Activated CD8-positive, alpha-beta memory T cell treated with anti-CD3 and anti-CD28 coated beads, Interleukin-2, amount 50 U/mL, for 1 hour (primary cell): ENCODE data around the gene ATOH8.

Source experiments
- DNase-seq: peaks from one replicate; pipeline ENCODE4 v3.0.0-alpha.2; 2020; ENCODE audit errors: extremely low read depth

ATOH8 gene

GRCh38 chr2:85736456-85737355, 17.1 kb upstream of the ATOH8 start:
- no peak for DNase-seq

- no peak for DNase-seq
Observed at GRCh38 chr2:85737481-85737880, 16.3 kb upstream of the ATOH8 start.

GRCh38 chr2:85737961-85738360, 15.8 kb upstream of the ATOH8 start:
- DNase-seq = no peak

GRCh38 chr2:85740193-85740592, 13.6 kb upstream of the ATOH8 start:
- no peak for DNase-seq

DNA sequence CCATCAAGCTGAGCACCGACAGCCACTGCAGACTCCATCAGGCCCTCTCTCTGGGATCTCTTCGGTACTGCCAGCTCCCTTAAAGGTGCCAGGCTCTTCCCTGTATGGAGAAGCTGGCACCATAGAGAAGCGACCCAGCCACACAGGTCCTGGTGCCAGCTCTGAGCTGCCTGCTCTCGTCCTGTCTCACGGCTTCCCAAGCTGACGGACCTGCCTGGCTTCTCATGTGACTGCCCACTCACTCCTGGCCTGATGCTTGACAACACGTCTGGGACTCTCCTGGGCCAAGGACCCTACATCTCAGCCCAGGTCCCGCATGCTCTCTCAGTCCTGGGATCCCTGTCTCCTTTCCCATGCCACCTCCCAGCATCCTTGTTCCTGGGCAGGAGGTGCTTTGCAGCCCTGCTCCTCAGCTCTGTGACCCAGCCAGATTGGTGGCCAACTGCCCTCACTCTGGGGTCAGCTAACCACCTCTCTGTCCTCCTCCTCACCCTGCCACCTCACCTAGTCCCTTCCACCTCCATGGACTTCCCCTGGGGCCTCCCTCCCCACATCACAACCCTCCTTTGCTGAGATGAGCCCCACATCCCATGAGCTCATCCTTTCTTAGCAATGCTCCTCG, 12.5 kb upstream of the ATOH8 start:
- no peak for DNase-seq

DNA sequence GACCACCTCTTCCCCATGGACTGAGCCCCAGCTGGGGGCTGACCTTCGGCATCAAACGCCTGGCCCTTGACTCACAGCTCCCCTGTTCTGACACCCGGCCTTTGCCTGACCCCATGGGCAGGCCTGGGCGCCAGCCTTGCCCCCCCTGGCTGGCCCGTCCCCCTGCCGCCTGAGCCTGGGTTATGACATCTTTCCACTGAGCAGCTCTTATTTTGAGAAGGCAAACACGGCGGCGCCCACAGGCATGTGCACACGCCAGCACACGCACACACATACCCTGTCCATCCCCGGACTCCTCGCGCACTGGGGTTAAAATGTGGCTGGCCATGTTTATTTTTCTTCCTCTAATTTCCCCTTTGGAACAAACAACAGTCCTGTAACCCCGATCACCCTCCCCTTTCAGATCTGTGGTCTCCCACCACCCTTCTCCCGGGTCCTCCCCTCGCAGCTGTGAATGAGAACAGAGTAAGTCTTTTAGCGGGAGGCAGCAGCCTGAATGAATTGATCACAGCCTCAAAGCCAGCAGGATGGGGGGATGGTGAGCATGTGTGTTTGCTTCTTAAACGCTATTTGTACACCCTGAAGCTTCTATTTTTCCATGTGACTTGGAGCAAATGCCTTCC, 11.8 kb upstream of the ATOH8 start:
- no peak for DNase-seq

GRCh38 chr2:85743304-85743978, 10.3 kb upstream of the ATOH8 start:
- DNase-seq = no peak

- no peak for DNase-seq
Observed at GRCh38 chr2:85744055-85744454, 9.7 kb upstream of the ATOH8 start.

DNA sequence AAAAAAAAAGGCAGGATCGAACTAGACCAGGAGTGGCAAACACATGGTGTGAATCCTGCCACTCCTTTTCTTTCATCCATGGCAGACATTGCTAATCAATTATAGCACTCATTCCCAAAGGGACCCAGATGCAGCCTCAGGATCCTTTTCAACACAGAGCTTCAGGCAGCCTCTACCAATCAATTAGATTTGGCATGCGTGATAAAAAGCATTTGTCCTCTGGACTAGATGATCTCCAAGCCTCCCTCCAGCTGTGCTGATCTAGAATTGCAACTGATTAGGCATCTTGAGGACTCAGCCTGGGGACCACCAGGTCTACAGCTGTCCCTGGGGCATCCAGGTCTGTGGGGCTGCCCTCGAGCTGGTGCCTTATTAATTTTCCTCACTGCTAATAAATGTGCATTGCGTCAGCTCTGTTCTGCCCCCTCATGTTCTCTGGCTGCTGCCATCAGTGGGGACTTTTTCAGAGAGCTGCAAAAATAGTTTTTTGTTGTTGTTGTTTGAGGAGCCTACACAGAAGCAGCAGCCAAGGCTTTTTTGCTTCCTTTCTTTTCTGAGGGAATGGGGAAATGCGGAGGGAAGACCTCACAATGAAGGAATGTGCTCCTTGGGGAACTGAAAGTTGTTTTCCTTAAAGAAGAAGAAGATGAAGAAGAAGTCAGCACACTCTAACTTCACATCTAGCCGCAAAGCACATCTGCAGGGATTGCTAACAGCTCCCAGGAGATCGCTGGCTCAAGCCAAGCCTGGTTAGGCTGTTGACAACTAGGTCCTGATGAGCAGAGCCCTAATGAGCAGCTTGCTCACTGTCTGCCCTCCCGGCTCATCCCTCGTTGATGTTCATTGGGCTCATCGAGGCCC, 8.8 kb upstream of the ATOH8 start:
- DNase-seq = no peak

- DNase-seq = no peak
Observed at GRCh38 chr2:85745619-85746018, 8.2 kb upstream of the ATOH8 start.

- DNase-seq = no peak
Observed at GRCh38 chr2:85746321-85747004, 7.3 kb upstream of the ATOH8 start.

GRCh38 chr2:85747441-85747840, 6.3 kb upstream of the ATOH8 start:
- DNase-seq = no peak

GRCh38 chr2:85748039-85748734, 5.6 kb upstream of the ATOH8 start:
- no peak for DNase-seq

GRCh38 chr2:85748985-85749875, 4.6 kb upstream of the ATOH8 start:
- no peak for DNase-seq

DNA sequence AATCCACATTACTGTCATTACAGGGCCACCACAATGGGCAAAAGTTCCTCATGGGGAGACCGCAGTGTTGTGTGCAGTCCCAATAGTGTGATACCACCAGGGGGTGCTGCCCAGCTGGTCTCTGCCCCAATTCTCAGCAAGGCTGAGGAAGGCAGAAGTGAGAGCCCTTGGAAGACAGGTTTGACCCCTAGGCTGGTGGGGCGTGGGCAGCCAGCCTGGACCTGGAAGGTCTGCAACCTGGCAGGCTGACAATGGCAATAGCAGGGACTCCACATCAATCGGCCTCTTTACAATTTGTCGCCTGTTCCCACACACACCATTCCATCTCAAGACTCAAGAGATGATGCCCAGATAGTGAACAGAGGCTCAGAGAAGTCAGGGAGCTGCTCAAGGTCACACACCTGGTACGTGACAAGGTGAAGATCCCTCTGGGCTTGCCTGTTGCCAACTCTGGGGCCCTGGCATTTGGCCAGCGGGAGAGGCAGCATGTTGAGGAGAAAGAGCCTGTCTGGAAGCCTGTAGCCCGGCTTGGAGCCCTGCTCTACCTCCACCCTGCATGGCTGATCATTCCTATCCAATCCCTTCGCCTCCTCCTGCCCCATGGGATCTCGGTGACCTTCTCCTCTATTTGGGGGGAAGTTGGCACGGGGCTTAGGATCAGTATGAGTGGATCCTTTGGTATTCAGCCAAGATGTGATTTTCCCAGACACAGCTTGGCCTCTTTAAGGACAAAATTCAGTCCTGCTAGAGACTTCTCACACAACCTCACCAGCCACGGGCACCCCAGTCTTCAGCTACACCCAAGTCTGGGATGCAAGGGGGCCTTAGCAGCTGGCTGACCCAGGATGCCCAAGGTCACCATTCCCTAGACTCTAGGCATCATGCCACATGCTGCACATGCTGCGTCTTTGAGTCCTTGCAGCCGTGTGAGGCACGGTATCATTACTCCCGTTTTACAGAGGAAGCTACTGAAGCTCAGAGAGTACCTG, 2.9 kb upstream of the ATOH8 start:
- DNase-seq = no peak

DNA sequence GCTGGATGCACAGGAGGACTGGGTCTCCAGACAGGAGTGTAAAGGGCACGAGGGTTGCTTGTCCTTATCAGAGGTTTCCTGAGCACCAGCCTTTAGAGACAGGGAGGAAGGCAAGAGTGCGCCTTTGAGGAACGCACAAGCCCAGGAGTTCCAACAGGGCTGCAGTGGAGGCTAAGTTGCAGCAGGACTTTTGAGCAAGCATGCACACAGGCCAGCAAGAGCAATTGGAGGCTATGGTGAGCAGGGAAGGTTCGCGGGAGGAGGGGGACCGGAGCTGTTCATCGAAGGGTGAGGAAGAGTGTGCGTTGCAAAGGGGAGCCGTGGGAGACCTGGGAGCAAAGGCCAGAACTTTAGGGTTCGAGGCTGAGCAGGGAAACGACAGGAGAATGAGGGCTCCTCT, 2.2 kb upstream of the ATOH8 start:
- no peak for DNase-seq

GRCh38 chr2:85753035-85753524, 711 bp upstream of the ATOH8 start:
- no peak for DNase-seq
